Heart left ventricle (tissue), 13 donors: ENCODE data around the gene GPRIN1.

Source experiments
- POLR2A ChIP-seq, 2 donors: fragments of 450-650 bp; IDR thresholded peaks; one replicate each; pipeline ENCODE4 v1.6.1; 2017; ENCODE audit warnings: antibody characterized with exemption in 2 of 2, mild to moderate bottlenecking in 2 of 2, moderate library complexity in 2 of 2
- TF ChIP-seq, protein P1 (sequence below), 12 donors: fragments of 200-600 bp; sonication (generic) in 4 of 12; IDR thresholded peaks; one replicate each; pipeline versions ENCODE4 v1.5.0 to v1.8.0; 2018 to 2022; ENCODE audit warnings: antibody characterized with exemption in 12 of 12, mild to moderate bottlenecking in 5 of 12
- donor health status: ischemic (EF 13 %, LVEDD 7.1; RV severe dilation, severe dysfunction).
- donor health status: DM: no; HTN: yes; CAD: no.
- donor health status: DM: no; HTN: no; CAD: no.
- donor health status: ischemic (EF 25% LVEDD 6.9; RV normal size, moderate dysfunction).
- donor health status: ischemic (EF 25% LVEDD 5.7; RV mildly dilated, moderate dysfunction).
- donor health status: ischemic (EF 35%, LVEDD 5.7; RV mildly dilated, moderate dysfunction).
- donor health status: nonischemic (EF 11% LVEDD 7.7; RV severe dilation, severe dysfunction).
- donor health status: DM: yes; HTN: yes; CAD: no.
- donor health status: PGD.
- donor health status: ischemic (EF 29% LVEDD 5.4; RV normal size, mild dysfunction).
- donor health status: nonischemic (EF 23%, LVEDD 6.1; RV moderate dilation, normal function).

DNA sequence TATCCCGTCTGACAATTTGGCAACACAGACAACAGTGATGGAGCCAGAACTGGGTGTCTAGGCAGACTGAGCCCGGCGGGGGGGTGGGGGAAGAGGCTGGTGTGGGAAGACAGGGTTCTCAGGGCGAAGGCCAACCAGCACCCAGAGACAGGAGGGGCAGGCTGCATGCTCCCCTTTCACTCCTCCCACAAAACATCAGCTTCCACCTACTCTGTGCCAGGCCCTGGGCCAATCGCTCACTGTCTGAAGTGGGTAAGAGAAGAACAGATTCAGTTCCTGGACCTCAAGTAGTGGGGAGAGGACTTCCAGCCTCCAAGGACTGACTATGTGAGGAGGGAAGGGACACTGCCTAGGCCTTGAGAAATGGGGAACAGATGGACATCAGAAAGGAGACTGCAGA, 17.6 kb upstream of the GPRIN1 start:
- TF ChIP-seq, protein P1, sequence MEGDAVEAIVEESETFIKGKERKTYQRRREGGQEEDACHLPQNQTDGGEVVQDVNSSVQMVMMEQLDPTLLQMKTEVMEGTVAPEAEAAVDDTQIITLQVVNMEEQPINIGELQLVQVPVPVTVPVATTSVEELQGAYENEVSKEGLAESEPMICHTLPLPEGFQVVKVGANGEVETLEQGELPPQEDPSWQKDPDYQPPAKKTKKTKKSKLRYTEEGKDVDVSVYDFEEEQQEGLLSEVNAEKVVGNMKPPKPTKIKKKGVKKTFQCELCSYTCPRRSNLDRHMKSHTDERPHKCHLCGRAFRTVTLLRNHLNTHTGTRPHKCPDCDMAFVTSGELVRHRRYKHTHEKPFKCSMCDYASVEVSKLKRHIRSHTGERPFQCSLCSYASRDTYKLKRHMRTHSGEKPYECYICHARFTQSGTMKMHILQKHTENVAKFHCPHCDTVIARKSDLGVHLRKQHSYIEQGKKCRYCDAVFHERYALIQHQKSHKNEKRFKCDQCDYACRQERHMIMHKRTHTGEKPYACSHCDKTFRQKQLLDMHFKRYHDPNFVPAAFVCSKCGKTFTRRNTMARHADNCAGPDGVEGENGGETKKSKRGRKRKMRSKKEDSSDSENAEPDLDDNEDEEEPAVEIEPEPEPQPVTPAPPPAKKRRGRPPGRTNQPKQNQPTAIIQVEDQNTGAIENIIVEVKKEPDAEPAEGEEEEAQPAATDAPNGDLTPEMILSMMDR (IDR thresholded peaks at IDR 0.05), result no peak
- no peak for TF ChIP-seq POLR2A (IDR thresholded peaks at IDR 0.05)
